ENCODE data around the gene RAB22A.

DNA sequence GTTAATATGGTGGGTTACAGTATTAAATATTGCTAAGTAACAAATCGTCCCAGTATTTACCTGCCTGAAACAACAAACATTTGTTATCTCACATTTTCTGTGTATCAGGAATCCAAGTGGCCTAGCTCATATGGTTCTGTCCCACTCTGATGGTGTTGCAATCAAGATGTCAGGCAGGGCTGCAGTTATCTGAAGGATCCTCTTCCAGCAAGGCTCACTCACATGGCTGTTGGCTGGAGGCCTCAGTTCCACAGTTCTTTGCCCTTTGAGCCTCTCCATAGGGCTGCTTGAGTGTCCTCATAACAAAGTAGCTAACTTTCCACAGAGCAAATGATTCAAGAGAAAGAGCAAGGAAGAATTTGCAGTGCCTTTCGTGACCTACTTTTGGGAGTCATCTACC is 17.7 kb downstream of the RAB22A start:
- TF ChIP-seq POLR2AphosphoS5 (IDR thresholded peaks at IDR 0.05; ENCODE audit: borderline replicate concordance, low read depth, low read length) (no peak), EZH2 (IDR thresholded peaks at IDR 0.05) (no peak)
